HG02938 (cell line): ENCODE measurements around the gene PHYH.
"Not testable (repeated sequence)": the region's sequence is repeated elsewhere in the genome, so short reads cannot be mapped to it uniquely, and the experiment has no call there.

Source experiments
- ATAC-seq: cut with Tn5 transposase; IDR thresholded peaks from one replicate; pipeline ENCODE4 v1.9.1; 2021; ENCODE audit warnings: mild to moderate bottlenecking, moderate library complexity; ENCODE audit not compliant: unreplicated experiment

The PHYH gene

DNA sequence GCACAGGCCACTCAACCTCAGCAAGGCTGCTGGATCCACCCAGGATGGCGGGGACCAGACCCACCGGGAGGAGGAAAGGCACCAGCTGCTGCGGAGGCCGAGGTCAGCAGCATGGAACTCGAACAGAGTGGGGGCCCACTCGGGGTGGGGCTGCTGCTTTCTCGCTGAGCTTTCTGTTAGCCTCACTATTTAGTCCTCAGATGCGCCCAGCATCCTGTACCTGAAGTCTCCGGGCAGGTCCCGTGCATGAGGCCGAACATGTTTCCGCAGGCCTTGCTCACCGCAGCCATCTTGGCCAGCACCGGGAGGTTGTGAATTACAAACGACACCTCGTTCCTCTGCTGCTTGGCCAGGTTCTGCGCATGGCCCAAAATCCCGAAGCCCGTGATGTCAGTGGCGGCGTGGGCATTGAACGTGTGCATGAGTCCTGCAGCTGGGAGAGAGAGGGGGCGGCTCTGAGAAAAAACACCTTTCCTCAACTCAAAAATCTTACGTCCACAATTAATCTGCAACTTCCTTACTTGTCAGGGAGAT is 22.8 kb upstream of the PHYH start:
- ATAC-seq = no peak

DNA sequence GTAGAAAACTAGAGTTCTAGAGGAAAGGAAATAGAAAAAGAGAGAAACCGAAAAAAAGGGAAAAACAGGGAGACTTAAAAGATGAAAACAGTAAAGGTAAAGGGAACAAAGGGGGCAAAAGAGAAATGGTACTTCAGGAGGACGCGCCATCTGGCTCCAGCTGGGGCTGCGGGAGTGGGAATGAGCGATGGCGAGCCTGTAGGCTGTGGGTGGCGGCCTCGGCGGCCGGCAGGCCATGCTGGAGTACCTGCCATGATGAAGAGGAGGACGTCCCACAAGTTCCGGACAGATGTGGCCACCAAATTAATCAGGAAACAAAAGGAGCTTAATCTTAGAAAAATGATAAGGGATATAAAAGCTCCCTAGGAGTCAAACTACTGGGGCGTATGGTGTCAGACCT is 21.7 kb upstream of the PHYH start:
- ATAC-seq = no peak

DNA sequence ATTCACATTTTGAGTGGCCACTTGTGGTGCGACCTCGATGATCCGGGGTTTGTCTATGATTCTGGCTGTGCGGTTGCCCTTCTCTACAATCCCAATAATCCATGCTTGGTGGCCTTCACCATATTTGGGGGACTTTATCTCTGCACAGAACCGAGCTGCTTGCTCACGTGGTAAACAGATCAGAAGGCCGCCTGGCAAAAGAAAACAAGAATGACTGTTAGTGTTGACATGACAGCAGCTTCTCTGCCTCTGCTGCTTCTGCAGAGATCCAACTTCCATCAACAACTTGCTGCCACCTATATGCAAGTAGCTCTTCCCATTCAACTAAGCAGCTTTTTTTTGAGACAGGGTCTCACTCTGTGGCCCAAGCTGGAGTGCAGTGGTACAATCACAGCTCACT is 19.3 kb upstream of the PHYH start:
- no peak for ATAC-seq

DNA sequence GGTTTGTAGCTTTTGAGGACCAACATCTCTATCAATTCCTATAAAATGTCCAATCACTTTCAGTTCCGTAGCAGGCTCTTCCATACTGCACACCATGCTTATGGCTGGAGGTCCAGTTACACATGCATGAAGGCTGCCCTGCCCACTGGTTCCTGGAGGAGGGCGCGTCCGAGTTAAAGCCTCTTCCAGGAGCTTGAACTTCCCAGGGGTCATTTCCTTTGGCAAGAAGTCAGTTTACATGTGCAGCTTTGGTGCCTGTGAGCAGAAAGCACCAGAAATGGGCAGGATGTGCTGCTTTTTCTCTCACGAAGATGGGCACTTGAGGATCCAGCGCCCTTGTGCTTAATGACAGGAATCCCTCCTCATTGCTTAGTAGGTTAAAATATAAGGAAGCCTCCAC is 17.6 kb upstream of the PHYH start:
- no peak for ATAC-seq

DNA sequence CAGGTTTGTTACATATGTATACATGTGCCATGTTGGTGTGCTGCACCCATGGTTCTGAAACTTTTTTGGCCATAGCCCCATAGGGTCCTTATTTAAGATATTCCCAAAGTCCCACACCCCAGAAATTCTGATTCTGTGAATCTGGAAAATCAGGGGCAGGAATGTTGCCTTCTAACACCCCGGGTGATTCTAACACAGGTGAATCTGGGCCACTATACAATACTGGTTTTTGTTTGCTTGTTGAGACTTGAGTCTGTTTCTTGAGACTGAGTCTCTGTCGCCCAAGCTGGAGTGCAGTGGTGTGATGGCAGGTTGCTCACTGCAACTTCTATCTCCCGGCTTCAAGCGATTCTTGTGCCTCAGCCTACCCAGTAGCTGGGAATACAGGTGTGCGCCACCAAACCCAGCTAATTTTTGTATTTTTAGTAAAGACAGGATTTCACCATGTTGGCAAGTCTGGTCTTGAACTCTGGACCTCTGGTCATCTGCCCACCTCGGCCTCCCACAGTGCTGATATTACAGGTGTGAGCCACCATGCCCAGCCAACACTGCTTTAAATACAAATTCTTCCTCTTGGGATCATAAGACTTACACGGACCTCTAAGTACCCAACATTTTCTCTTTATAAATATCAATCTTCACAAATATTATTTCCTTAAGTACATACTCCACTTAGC is 16.9 kb upstream of the PHYH start:
- ATAC-seq = no peak

DNA sequence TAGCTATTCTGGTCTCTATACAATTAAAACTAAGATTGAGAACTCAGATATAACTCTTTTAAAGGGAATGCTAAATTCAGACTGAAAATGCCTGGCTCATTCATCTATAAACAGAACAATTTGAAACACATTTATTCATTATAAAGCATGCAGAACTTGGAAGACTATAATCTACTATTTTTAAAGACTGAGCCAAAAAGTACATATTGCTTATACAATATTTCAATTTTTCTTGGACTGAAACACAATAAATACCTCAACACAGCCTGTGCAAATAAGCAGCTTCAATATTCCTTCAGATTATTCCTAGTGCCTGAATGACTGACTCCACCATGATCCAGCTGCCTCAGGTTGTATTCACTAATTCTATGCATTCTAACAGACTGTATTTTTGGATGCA is 15.5 kb upstream of the PHYH start:
- no peak for ATAC-seq

DNA sequence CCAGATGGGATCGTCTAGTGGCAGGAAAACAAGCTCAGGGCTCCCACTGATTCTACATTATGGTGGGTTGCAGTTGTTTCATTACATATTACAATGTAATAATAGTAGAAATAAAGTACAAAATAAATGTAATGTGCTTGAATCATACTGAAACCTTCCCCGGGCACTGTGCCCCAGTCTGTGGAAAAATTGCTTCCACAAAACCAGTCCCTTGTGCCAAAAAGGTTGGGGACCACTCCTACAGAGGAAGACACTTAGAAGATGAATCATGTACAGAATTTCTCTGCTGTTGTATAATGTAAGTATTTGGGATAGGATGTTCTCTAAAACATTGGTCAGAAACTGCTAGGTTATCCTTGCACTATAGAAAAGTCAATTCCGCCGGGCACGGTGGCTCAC is 11.3 kb upstream of the PHYH start:
- ATAC-seq = no peak

DNA sequence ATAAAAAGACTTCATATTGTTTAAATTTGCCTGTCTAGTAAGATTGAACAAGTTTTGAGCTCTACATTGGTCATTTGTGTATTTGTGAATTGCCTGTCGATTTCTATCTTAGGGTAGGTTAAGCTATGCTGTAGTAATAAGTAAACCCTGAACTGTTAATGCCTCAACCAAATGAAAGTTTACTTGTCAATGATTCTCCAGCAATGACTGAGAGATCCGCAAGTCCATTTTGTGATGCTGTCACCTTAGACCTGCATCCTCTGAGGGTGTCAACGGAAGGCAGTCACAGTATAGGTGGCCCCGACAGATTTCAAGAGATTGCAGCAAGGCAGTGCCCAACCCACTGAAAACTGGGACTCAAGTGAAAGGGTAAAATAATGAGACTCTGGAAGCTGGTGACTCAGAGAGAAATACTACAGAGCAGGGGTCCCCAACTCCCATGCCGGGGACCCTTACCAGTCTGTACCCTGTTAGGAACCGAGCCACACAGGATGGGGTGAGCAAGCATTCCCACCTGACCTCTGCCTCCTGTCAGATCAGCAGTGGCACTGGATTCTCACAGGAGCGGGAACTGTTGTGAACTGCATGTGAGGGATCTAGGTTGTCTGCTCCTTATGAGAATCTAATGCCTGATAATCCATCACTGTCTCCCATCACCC is 10.8 kb upstream of the PHYH start:
- ATAC-seq = no peak

DNA sequence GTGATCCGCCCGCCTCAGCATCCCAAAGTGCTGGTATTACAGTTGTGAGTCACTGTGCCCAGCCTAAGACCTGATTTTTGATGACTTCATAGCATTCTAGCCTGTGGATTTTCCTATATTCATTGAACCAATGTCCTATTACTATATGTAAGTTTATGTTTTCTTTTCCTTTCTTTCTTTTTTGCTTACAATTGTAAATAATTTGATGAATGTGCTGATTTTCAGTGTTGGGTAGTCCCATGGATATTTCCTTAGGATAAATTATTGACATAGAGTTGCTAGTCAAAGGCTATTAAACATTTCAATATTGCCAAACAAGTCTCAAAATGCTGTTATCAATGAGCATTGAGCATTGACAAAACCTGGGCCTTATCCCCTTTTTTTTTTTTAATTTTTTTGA is 9.9 kb upstream of the PHYH start:
- no peak for ATAC-seq

DNA sequence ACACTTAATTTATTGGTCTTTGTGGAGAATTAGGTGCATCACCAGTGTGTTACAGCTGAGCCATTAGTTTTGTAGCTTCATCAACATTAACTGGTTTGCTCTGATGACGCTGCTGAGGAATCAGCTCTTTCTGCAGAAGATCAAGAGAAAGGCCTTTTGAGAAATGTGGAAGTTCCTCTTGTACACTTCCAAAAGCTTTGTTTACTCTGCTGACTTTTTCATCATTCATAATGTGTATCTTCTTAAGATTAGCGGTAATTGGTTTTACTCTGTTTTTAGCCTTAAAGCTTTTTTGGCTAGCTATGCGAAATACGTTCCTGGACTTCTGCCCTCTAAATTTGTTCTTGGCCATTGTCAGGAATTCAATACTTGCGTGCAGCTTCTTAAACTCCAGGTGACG is 8.2 kb upstream of the PHYH start:
- ATAC-seq = no peak

DNA sequence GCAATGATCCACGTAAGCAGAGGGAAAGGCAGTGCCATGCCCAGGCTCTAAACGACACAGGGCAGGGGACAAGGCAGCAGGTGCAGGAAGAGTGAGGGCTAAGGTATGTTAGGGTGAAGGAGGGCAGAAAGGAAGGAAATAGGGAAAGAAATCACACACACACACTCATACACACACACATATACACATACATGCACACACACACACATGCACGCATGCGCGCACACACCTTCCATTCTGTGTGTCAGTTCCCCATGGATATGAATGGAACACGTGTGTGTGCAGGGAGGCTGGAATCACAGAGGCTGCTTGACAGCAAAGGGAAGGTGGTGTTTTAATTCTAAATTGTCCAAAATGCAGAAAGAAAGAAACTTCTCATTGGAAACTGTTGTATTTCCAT is 6.2 kb upstream of the PHYH start:
- no peak for ATAC-seq

DNA sequence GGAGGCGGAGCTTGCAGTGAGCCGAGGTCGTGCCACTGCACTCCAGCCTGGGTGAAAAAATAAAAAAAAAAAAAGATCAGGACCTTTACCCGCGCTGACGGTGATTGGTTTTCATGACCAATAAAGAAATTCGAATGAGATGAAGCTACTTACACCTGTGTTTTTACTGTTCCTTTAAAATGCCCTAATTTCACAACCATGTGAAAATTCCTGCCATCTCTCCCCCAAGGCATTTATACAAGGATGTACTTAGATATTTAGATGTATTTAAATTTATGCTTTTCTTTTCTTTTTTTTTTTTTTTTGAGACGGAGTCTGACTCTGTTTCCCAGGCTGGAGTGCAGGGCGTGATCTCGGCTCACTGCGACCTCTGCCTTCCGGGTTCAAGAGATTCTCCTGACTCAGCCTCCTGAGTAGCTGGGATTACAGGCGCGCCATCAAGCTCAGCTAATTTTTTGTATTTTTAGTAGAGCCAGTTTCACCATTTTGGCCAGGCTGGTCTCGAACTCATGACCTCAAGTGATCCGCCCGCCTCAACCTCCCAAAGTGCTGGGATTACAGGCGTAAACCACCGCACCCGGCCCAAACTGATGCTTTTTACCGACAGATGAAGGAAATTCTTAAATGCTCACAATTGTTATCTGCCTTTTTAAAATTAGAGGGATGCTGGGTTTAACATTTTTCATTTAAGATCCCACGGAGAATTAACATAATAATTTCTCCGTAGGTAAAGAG is 3.1 kb upstream of the PHYH start:
- ATAC-seq = no peak

DNA sequence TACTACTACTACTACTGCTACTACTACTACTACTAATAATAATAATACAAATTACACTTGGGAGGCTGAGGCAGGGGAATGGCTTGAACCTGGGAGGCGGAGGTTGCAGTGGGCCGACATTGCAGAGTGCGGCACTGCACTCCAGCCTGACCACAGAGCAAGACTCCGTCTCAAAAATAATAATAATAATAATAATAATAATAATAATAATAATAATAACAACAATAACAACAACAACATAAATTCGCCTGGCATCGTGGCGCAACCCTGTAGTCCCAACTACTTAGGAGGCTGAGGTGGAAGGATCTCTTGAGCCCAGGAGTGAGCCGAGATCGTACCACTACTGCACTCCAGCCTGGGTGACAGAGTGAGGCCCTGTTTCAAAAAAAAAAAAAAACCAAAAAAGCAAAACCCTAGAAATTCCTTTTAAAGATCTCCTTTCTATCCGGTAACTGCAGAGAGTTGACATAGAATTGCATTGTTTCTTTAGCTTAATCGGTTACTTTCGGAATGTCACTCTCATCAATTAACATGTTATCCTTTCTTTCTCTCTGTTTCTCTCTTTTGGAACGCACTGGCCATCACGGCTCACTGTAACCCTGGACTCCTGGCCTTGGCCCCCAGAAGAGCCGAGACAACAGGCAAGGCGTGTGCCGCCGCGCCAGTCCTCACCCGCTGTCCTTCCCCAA is 972 bp downstream of the PHYH start:
- no peak for ATAC-seq

DNA sequence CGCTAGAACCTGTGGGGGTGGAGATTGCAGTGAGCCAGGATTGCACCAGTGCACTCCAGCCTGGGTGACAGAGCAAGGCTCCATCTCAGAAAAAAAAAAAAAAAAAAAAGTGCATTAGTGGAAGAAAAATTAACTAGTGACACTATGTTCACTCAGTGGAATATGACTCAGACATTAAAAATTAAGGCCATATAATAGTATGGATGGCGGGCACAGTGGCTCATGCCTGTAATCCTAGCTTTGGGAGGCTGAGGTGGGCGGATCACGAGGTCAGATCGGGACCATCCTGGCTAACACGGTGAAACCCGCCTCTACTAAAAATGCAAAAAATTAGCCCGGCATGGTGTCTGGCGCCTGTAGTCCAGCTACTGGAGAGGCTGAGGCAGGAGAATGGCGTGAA is 3.4 kb downstream of the PHYH start:
- no peak for ATAC-seq

DNA sequence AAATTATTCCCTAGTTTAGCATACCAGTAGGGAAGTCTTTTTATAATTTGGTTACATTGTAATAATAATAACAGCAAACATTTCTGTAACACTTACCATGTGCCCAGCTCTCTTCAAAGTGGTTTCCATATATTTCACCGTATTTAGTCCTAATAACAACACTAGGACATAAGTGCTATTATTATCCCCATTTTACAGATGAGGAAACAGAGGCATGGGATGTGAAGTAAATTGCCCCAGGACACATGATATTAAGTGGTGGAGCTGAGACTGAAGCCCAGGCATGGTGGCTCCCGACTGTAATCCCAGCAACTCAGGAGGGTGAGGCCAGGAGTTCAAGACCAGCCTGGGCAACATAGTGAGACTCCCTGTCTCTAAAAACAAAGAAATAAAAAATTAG is 5.1 kb downstream of the PHYH start:
- no peak for ATAC-seq

DNA sequence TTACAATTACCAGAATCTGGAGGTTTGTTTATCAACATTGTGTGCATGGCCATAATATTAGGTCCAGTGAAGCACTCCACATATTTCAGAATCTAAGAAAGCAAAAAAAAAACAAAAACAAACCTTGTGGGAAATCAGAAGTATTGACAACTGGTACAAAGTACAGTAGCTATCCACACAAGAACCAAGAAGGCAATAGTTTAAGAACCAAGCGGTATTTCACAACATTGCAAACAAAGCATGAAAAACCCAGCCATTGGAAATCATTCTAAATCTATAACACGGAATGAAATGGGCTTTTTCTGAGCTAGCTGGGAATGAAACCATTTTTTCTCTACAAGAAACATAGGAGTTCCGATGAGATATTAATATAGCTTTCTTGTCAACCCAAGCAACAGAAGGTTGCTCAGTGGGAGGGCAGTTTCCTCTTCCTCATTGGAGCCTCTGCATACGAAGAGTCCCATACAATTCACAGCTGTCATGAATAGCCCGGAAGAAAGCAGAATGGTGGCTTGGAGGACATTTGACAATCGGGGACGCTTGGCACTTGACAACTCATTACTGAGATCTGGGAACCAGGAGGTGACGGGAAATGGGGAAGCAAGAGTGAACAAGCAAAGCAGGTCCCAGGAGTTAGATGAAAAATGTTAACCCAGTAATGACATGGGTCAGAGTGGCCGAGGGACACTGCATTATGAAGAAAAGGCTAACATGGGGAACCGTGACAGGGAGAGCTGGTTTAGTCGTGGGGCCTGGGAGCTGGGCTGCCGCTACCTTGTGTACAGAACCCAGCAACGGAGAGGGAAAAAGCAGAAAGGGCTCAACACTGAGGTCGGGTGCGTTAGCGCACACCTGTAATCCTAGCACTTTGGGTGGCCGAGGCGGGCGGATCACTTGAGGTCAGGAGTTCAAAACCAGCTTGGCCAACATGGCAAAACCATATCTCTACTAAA is 7.8 kb downstream of the PHYH start:
- no peak for ATAC-seq

DNA sequence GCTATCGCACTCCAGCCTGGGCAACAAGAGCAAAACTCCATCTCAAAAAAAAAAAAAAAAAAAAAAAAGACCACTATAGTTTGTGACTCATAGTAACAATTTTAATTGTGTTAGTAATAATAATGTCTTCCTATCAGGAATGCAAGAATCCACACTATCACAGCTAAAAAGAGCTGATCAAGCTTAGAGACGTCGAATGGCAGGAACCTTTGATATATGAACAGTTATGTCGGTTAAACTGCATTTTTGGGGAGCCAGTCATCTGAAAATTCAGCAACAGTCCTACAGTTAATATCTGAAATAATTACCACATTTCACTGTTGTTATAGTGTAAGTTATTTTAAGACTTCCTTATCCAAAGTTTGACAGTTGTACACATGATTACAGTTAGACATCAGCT is 8.8 kb downstream of the PHYH start:
- no peak for ATAC-seq

DNA sequence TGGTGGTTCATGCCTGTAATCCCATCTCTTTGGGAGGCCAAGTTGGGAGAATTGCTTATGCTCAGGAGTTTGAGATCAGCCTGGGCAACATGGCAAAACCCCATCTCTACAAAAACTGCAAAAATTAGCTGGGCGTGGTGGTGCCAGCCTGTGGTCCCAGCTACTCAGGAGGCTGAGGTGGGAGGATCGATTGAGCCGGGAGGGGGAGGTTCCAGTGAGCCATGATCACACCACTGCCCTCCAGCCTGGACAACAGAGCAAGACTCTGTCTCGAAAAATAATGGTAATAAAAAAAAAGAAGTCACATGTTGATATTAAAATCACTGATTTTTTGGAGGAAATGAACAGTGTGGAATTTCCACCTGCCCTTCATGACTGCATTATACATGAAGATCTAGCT is 15.8 kb downstream of the PHYH start:
- ATAC-seq = no peak

DNA sequence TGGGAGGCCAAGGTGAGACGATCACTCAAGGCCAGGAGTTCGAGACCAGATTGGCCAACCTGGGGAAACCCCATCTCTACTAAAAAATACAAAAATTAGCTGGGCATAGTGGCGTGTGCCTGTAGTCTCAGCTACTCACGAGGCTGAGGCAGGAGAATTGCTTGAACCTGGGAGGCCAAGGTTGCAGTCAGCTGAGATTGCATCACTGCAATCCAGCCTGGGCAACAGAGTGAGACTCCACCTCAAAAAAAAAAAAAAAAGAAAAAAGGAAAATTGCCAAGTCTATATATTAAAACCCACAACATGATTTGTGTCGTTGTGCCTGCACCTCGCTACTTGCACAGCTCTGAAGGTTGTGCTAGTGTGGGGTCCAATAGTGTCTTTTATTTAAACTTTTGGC is 17.5 kb downstream of the PHYH start:
- not testable (repeated sequence) for ATAC-seq

DNA sequence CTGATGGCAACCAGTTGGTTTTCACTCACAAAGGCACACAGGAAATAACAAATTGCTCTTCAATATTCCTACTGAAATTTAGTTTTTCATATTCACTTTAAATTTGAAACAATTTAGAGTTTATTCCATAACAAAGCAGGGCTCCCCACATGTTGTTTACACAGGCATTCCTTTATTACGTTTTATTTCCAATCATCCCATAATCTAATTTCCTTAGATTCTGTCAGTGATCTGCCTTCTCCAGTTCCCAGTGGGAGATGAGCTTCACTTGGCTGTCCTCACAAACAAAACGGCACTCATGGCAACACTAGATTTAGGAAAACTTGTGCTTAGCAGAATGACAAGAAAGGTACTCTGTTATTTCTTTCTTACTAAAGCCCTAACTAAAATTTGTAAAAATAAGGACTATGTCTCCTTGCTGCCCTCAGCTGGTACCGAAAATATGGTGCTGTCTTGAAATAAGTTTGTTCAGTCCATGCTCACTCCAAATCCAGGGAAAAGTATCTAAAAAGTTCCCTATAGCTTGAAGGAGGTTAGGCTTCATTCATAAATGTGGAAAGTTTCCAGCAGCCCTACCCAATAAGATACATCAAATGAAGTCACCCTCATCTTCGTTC is 23.0 kb downstream of the PHYH start:
- no peak for ATAC-seq
